Naive thymus-derived CD4-positive, alpha-beta T cell (primary cell): Measurements from ENCODE around the gene DNAL4. TPM values are rescaled to one million over a fixed set of nuclear protein-coding genes. Genes with fewer than 3 reads are reported as not detected.

ENCODE experiments used
- ATAC-seq: fragments of 150-1000 bp; cut with Tn5 transposase; 2 replicates; pipeline ENCODE4 v1.10.0; 2021; ENCODE audit warnings: mild to moderate bottlenecking, moderate library complexity
- CTCF ChIA-PET: fragments of 350-600 bp; sonication (Branson Sonifier 250); formaldehyde crosslinking; loops from one replicate; lab custom pipeline; 2021; ENCODE audit warnings: antibody characterized with exemption; lab: Charles Lee
- POLR2A ChIA-PET: fragments of 350-600 bp; sonication (Branson Sonifier 250); formaldehyde crosslinking; loops from one replicate; lab custom pipeline; 2021; ENCODE audit warnings: antibody characterized with exemption, inconsistent platforms; lab: Charles Lee
- DNase-seq, 9 donors: peaks; one replicate each; pipeline versions ENCODE4 v3.0.0 to v3.0.0-alpha.2; 2020 to 2022; ENCODE audit warnings: mixed read lengths in 1 of 9
- H3K27ac ChIP-seq: one replicate; pipeline ENCODE4 v1.7.0; 2013; ENCODE audit warnings: mild to moderate bottlenecking, low read depth, low read length, moderate library complexity
- H3K27me3 ChIP-seq, 2 donors: one replicate each; pipeline ENCODE4 v1.7.0; 2013; ENCODE audit warnings: low read length in 2 of 2, mild to moderate bottlenecking in 2 of 2, moderate library complexity in 2 of 2; ENCODE audit not compliant: control insufficient read depth in 2 of 2, insufficient read depth in 2 of 2
- H3K36me3 ChIP-seq, 3 experiments: 1 replicate in 2 of 3; 2 replicates in 1 of 3; pipeline ENCODE4 v1.7.0; 2013; ENCODE audit warnings: low read length in 3 of 3, mild to moderate bottlenecking in 3 of 3, moderate library complexity in 1 of 3; ENCODE audit not compliant: insufficient read depth in 3 of 3, control insufficient read depth in 2 of 3
- H3K4me1 ChIP-seq, 2 donors: one replicate each; pipeline ENCODE4 v1.7.0; 2013; ENCODE audit warnings: low read length in 2 of 2, mild to moderate bottlenecking in 2 of 2, moderate library complexity in 1 of 2; ENCODE audit not compliant: control insufficient read depth in 2 of 2, insufficient read depth in 2 of 2
- H3K4me3 ChIP-seq: 2 replicates; pipeline ENCODE4 v1.7.0; 2013; ENCODE audit warnings: mild to moderate bottlenecking, low read length
- H3K9me3 ChIP-seq, 3 experiments: 1 replicate in 2 of 3; 2 replicates in 1 of 3; pipeline ENCODE4 v1.7.0; 2013; ENCODE audit warnings: low read length in 3 of 3; ENCODE audit not compliant: control insufficient read depth in 2 of 3
- H3K27ac Mint-ChIP-seq, 9 donors: one replicate each; pipeline ENCODE4 v1.8.0; 2020 to 2022; ENCODE audit warnings: mixed read lengths in 9 of 9, mild to moderate bottlenecking in 8 of 9, moderate library complexity in 5 of 9, inconsistent platforms in 2 of 9
- H3K27me3 Mint-ChIP-seq, 5 donors: one replicate each; pipeline ENCODE4 v1.8.0; 2021 to 2022; ENCODE audit warnings: mixed read lengths in 5 of 5, mild to moderate bottlenecking in 1 of 5
- H3K36me3 Mint-ChIP-seq, 5 donors: one replicate each; pipeline ENCODE4 v1.8.0; 2020 to 2022; ENCODE audit warnings: mixed read lengths in 5 of 5, mild to moderate bottlenecking in 3 of 5, inconsistent platforms in 1 of 5
- H3K4me1 Mint-ChIP-seq, 7 donors: one replicate each; pipeline ENCODE4 v1.8.0; 2020 to 2022; ENCODE audit warnings: mixed read lengths in 7 of 7, mild to moderate bottlenecking in 3 of 7, inconsistent platforms in 1 of 7
- H3K4me3 Mint-ChIP-seq, 10 donors: one replicate each; pipeline ENCODE4 v1.8.0; 2020 to 2022; ENCODE audit warnings: mild to moderate bottlenecking in 10 of 10, mixed read lengths in 10 of 10, moderate library complexity in 6 of 10, inconsistent platforms in 2 of 10
- H3K9me3 Mint-ChIP-seq, 11 donors: one replicate each; pipeline ENCODE4 v1.8.0; 2020 to 2022; ENCODE audit warnings: mixed read lengths in 11 of 11, mild to moderate bottlenecking in 4 of 11, inconsistent platforms in 1 of 11, moderate library complexity in 1 of 11
- intact Hi-C, 2 donors: fragments of 100-400 bp; cut with micrococcal nuclease; formaldehyde crosslinking; loops; one replicate each; pipeline ENCODE4 v1.15.1; 2023
- polyA plus RNA-seq, 2 donors: library from polyadenylated mRNA; unstranded; fragments of 300-500 nt; fragmentation: Illumina TruSeq; gene quantifications; one replicate each; pipeline ENCODE4 v1.2.3, GENCODE V29; 2021
- total RNA-seq, 6 experiments: library from RNA in 5 of 6; stranded (reverse) in 5 of 6; gene quantifications; 1 replicate in 5 of 6; 2 replicates in 1 of 6; pipeline ENCODE4 v1.2.3 and lab custom pipeline; 2021 to 2026

The DNAL4 gene
- total and polyA plus RNA-seq, 7 experiments from 2014 or later = 5.0 to 15.0 (median 9.8) TPM

- no peak for ATAC-seq
Measured at GRCh38 chr22:38840129-38840528, 46.2 kb upstream of the DNAL4 start.

GRCh38 chr22:38839686-38840085 is 45.7 kb upstream of the DNAL4 start:
- CTCF ChIA-PET = no interaction called here
- H3K36me3 ChIP-seq = no peaks in the 10 kb centered on the region
- intact Hi-C loops = loop anchor here in 1 of 2 donors (5.0 kb wide), 1 partner anchor 82 kb away; the partner anchor contains the start of gene SUN2
- H3K9me3 ChIP-seq = no peaks in the 10 kb centered on the region
- H3K4me1 Mint-ChIP-seq = peaks cover 9 to 40% (median 35%) of the 10 kb centered on the region in 7 donors
- POLR2A ChIA-PET = interaction anchor here (0.6 to 0.7 kb wide), 2 partner anchors 133 to 203 kb away, joined by 3 to 4 read pairs; no protein-coding TSS in a partner anchor
- H3K9me3 Mint-ChIP-seq = peaks cover 0 to 3% (median 0%) of the 10 kb centered on the region in 11 donors
- H3K36me3 Mint-ChIP-seq = peaks cover 0 to 5% (median 3%) of the 10 kb centered on the region in 5 donors
- H3K4me3 ChIP-seq = no peak overlapping the region
- H3K4me1 ChIP-seq = peaks cover 0 to 14% of the 10 kb centered on the region in 2 donors
- no peak overlapping the region for H3K27ac ChIP-seq
- DNase-seq (no peak), ATAC-seq (no peak)
- H3K4me3 Mint-ChIP-seq = peak overlapping the region in 4 of 10 donors; percentile 12 to 75 (median 56)
- no peak overlapping the region for H3K27ac Mint-ChIP-seq
- no peaks in the 10 kb centered on the region for H3K27me3 ChIP-seq
- H3K27me3 Mint-ChIP-seq = peaks cover 0 to 41% (median 0%) of the 10 kb centered on the region in 5 donors

More at GRCh38 chr22:38840129-38840528, 46.2 kb upstream of the DNAL4 start:
- ChIA-PET POLR2A (interaction anchor here (0.6 kb wide), 1 partner anchor 203 kb away, joined by 4 read pairs; no protein-coding TSS in a partner anchor), CTCF (no interaction called here)
- intact Hi-C loops = loop anchor here in 1 of 2 donors (5.0 kb wide), 1 partner anchor 83 kb away; the partner anchor contains the start of gene SUN2
- Mint-ChIP-seq H3K9me3 (peaks cover 0 to 3% (median 0%) of the 10 kb centered on the region in 11 donors), H3K4me1 (peaks cover 9 to 40% (median 35%) of the 10 kb centered on the region in 7 donors), H3K27ac (no peak overlapping the region), H3K4me3 (peak overlapping the region in 6 of 10 donors; percentile 12 to 75 (median 44)), H3K27me3 (peaks cover 0 to 45% (median 0%) of the 10 kb centered on the region in 5 donors), H3K36me3 (peaks cover 0 to 5% (median 3%) of the 10 kb centered on the region in 5 donors)
- DNase-seq = no peak
- Histone ChIP-seq H3K36me3 (no peaks in the 10 kb centered on the region), H3K27me3 (no peaks in the 10 kb centered on the region), H3K4me1 (peaks cover 0 to 14% of the 10 kb centered on the region in 2 donors), H3K9me3 (no peaks in the 10 kb centered on the region), H3K4me3 (no peak overlapping the region), H3K27ac (no peak overlapping the region)

DNA sequence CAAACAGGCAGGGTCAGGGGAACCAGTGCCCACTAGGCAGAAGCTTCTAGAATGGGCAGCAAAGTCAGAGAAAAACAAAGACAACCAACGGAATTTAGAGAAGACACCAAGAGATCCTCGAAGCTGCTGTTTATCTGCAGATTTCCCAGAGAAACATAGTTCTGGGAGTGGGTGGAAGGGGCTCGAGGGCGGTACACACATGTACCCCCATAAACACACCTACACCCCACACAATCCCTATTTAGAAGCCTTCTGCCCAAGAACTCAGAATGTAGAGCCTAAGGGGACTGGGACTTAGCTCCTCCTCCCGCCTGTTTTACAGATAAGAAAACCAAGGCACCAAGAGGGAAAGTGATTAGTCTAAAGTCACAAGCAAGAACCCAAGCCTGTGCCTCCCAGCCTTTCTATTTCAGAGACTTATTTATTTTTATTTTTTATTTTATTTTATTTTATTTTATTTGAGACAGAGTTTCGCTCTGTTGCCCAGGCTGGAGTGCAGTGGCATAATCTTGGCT is 43.5 kb upstream of the DNAL4 start:
- Mint-ChIP-seq H3K27ac (no peak overlapping the region), H3K27me3 (peaks cover 0 to 31% (median 0%) of the 10 kb centered on the region in 5 donors), H3K4me3 (no peak overlapping the region), H3K36me3 (peaks cover 0 to 5% (median 3%) of the 10 kb centered on the region in 5 donors), H3K4me1 (peaks cover 4 to 31% (median 25%) of the 10 kb centered on the region in 7 donors), H3K9me3 (no peaks in the 10 kb centered on the region)
- Histone ChIP-seq H3K9me3 (no peaks in the 10 kb centered on the region), H3K4me3 (no peak overlapping the region), H3K36me3 (no peaks in the 10 kb centered on the region), H3K4me1 (peaks cover 0 to 3% of the 10 kb centered on the region in 2 donors), H3K27me3 (no peaks in the 10 kb centered on the region), H3K27ac (no peak overlapping the region)
- CTCF ChIA-PET = interaction anchor here (0.8 to 1.4 kb wide), 3 partner anchors 85 to 166 kb away, joined by 3 to 4 read pairs (median 3); no protein-coding TSS in a partner anchor
- ATAC-seq = no peak
- intact Hi-C loops = no loop called here
- no peak for DNase-seq
- POLR2A ChIA-PET = no interaction called here

DNA sequence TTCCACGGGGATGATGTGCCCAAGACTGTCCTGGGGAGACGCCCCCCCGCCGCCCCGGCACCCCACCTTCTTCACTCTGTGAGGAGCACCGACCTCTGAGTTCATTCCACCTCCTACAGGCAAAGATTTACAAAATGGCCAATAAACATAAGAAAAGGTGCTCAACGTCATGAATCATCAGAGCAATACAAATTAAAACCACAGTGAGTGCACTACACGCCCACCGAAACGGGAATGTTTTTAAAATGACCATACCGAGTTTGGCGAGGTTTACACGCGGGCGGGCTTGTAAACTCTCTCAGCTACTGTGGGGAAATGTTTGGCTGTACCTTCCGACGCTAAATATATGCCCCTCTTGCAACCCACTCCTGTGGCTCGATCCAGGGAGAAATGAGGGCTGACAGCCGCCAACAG is 42.0 kb upstream of the DNAL4 start:
- ATAC-seq (no peak), DNase-seq (no peak)
- Histone ChIP-seq H3K9me3 (no peaks in the 10 kb centered on the region), H3K27me3 (no peaks in the 10 kb centered on the region), H3K4me3 (no peak overlapping the region), H3K4me1 (no peaks in the 10 kb centered on the region), H3K36me3 (no peaks in the 10 kb centered on the region), H3K27ac (no peak overlapping the region)
- Mint-ChIP-seq H3K27me3 (peaks cover 0 to 17% (median 0%) of the 10 kb centered on the region in 5 donors), H3K36me3 (peaks cover 0 to 7% (median 5%) of the 10 kb centered on the region in 5 donors), H3K27ac (no peak overlapping the region), H3K4me1 (peaks cover 0 to 20% (median 13%) of the 10 kb centered on the region in 7 donors), H3K9me3 (no peaks in the 10 kb centered on the region), H3K4me3 (no peak overlapping the region)
- ChIA-PET CTCF (no interaction called here), POLR2A (interaction anchor here (1.4 kb wide), 1 partner anchor 101 kb away, joined by 3 read pairs; no protein-coding TSS in a partner anchor)
- intact Hi-C loops = no loop called here

DNA sequence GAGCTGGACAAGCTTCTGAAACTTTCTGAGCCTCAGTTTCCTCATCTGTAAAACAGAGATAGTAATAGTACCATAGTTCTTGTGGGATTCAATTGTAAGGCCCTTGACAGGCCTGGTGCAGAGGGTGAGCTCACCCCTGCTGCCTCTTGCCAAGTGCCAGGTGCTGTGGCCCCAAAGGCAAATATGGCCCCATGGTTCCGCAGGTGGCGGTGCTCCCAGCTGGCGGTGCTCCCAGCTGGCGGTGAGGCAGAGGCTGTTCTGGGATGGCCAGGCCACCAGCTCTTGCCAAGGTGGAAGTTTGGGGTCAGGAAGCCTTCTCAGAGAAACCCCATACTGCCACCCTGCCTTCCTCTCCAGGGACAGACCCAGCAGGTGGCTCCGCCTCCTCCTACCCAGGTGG is 41.0 kb upstream of the DNAL4 start:
- H3K9me3 ChIP-seq = no peaks in the 10 kb centered on the region
- Mint-ChIP-seq H3K36me3 (peaks cover 0 to 7% (median 2%) of the 10 kb centered on the region in 5 donors), H3K4me3 (no peak overlapping the region), H3K9me3 (no peaks in the 10 kb centered on the region), H3K4me1 (peaks cover 0 to 11% (median 5%) of the 10 kb centered on the region in 7 donors), H3K27me3 (peaks cover 0 to 8% (median 0%) of the 10 kb centered on the region in 5 donors), H3K27ac (no peak overlapping the region)
- no peaks in the 10 kb centered on the region for H3K27me3 ChIP-seq
- no peak for ATAC-seq
- no peak overlapping the region for H3K4me3 ChIP-seq
- ChIA-PET CTCF (no interaction called here), POLR2A (interaction anchor here (1.4 kb wide), 1 partner anchor 100 kb away, joined by 3 read pairs; no protein-coding TSS in a partner anchor)
- H3K27ac ChIP-seq = no peak overlapping the region
- intact Hi-C loops = no loop called here
- no peak for DNase-seq
- no peaks in the 10 kb centered on the region for H3K4me1 ChIP-seq
- H3K36me3 ChIP-seq = no peaks in the 10 kb centered on the region

- H3K27me3 ChIP-seq = no peaks in the 10 kb centered on the region
- Mint-ChIP-seq H3K27me3 (peaks cover 0 to 2% (median 0%) of the 10 kb centered on the region in 5 donors), H3K9me3 (no peaks in the 10 kb centered on the region), H3K36me3 (peaks cover 0 to 7% (median 0%) of the 10 kb centered on the region in 5 donors), H3K4me3 (no peak overlapping the region), H3K4me1 (peaks cover 0 to 5% (median 0%) of the 10 kb centered on the region in 7 donors), H3K27ac (no peak overlapping the region)
- ATAC-seq = no peak
- ChIA-PET POLR2A (no interaction called here), CTCF (no interaction called here)
- H3K27ac ChIP-seq = no peak overlapping the region
- no peaks in the 10 kb centered on the region for H3K9me3 ChIP-seq
- no peaks in the 10 kb centered on the region for H3K4me1 ChIP-seq
- H3K4me3 ChIP-seq = no peak overlapping the region
- H3K36me3 ChIP-seq = no peaks in the 10 kb centered on the region
- intact Hi-C loops = no loop called here
- DNase-seq = no peak
Measured at GRCh38 chr22:38834215-38834953, 40.4 kb upstream of the DNAL4 start.
